Body of pancreas (tissue), 4 donors: ENCODE measurements around the gene SYT5.

Experiments used
- CTCF ChIP-seq, 7 experiments: fragments of 450-650 bp in 4 of 7; fragments of 200-600 bp in 3 of 7; sonication (generic) in 3 of 7; IDR thresholded peaks; one replicate each; pipeline ENCODE4 v1.5.1; 2016 to 2019; ENCODE audit warnings: antibody characterized with exemption in 7 of 7
- POLR2A ChIP-seq, 3 donors: fragments of 450-650 bp; IDR thresholded peaks; one replicate each; pipeline ENCODE4 v1.6.1; 2016; ENCODE audit warnings: antibody characterized with exemption in 3 of 3, mild to moderate bottlenecking in 2 of 3

GRCh38 chr19:55176076-55176475 is 4.0 kb downstream of the SYT5 start:
- no peak for TF ChIP-seq POLR2A (IDR thresholded peaks at IDR 0.05)
- TF ChIP-seq CTCF (IDR thresholded peaks at IDR 0.05) = no peak
